ENCODE data around the gene KDM4C.

GRCh38 chr9:6999794-7000193, 242.0 kb downstream of the KDM4C start:
- TF ChIP-seq, protein P1, sequence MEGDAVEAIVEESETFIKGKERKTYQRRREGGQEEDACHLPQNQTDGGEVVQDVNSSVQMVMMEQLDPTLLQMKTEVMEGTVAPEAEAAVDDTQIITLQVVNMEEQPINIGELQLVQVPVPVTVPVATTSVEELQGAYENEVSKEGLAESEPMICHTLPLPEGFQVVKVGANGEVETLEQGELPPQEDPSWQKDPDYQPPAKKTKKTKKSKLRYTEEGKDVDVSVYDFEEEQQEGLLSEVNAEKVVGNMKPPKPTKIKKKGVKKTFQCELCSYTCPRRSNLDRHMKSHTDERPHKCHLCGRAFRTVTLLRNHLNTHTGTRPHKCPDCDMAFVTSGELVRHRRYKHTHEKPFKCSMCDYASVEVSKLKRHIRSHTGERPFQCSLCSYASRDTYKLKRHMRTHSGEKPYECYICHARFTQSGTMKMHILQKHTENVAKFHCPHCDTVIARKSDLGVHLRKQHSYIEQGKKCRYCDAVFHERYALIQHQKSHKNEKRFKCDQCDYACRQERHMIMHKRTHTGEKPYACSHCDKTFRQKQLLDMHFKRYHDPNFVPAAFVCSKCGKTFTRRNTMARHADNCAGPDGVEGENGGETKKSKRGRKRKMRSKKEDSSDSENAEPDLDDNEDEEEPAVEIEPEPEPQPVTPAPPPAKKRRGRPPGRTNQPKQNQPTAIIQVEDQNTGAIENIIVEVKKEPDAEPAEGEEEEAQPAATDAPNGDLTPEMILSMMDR (IDR thresholded peaks at IDR 0.05), result no peak
- TF ChIP-seq EZH2 (IDR thresholded peaks at IDR 0.05; ENCODE audit: borderline replicate concordance, insufficient read depth, low read depth, low read length, poor library complexity, severe bottlenecking), result no peak
